ENCODE measurements around the gene BLOC1S4. TPM values are rescaled to one million over a fixed set of nuclear protein-coding genes. Genes with fewer than 3 reads are reported as not detected.

BLOC1S4 gene
- total RNA-seq, 1 experiment from 2014 or later: 14.9 TPM

DNA sequence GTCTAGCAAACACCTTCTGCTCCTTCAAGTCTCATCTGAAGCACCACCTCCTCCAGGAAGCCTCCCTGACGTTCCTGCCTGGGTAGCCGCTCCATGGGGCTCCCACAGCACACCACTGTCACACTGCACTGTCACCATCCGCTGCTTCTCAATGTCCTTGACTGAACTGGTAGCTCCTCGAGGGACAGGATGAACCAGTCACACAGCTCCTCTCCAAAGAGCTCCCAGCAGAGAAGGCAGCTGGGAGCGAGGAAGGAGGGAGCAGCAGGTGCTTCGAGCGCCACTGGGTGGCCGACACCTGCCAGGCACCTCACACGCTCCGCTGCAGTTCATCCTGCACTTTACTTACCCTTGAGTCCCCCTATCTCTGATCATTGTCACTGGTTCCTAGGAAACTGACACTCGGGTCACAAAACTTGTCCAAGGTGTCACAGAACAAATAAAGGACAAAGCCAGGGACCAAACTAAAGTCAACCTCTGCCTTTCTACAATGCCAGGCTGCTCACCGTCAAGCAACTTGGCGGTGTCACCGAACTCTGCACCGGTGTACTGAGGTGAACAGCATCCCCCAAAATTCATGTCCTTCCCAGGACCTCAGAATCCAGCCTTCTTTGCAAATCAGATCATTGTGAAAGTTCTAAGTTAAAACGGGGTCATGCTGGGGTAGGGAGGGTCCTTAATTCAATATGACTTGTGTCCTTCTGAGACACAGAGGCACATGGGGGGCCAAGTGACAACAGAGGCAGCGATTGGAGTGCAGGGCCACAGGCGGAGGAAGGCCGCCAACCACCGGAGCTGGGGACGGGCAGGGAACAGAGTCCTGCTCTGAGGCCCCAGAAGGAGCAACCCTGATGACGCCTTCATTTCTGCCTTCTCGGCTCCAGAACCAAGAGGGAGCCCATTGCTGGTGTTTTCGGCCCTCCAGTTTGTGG lies 27.8 kb upstream of the BLOC1S4 start:
- TF ChIP-seq CTCF (conservative IDR thresholded peaks at IDR 0.05): peak; percentile 46; the same call in 2 of the 3 replicates
- H3K27me3 Mint-ChIP-seq (ENCODE audit: low read depth): peaks cover 24% of the 10 kb centered on the region
- H3K14ac ChIP-seq (ENCODE audit: insufficient read depth, low read length): no peak overlapping the region; the same call in 1 of the 2 replicates
- H3K4ac ChIP-seq (ENCODE audit: low read depth, low read length): no peak overlapping the region
- peak overlapping the region in 1 of 3 experiments; percentile 95; a peak in 1 of 7 replicates for H3K27ac Mint-ChIP-seq
- H3K9ac ChIP-seq (ENCODE audit: extremely low read depth, insufficient read length, low read length): no peak overlapping the region
- no peaks in the 10 kb centered on the region for H3K9me3 ChIP-seq (ENCODE audit: control insufficient read depth, low read depth, low read length)
- no peak overlapping the region for H3K18ac ChIP-seq (ENCODE audit: insufficient read length, low read depth, low read length)
- WGBS (ENCODE audit: extremely low coverage, insufficient read length, low lambda C conversion rate): no CpG with 5 or more reads among the region's 24 CpGs
- peaks cover 0 to 15% (median 6%) of the 10 kb centered on the region in 3 experiments; a peak in 6 of 7 replicates for H3K36me3 Mint-ChIP-seq (ENCODE audit: insufficient read depth in 1 of 3, low read depth in 3 of 3)
- H3T11ph ChIP-seq (ENCODE audit: low read length): no peak overlapping the region
- H2BK12ac ChIP-seq (ENCODE audit: insufficient read length, low read depth, low read length): no peak overlapping the region
- H3K4me3 Mint-ChIP-seq: no peak overlapping the region
- no peak overlapping the region for H2BK5ac ChIP-seq (ENCODE audit: insufficient read length, low read length)
- H4K8ac ChIP-seq (replicated peaks; ENCODE audit: insufficient read length, low read depth, low read length): no peak overlapping the region
- no peaks in the 10 kb centered on the region for H3K79me1 ChIP-seq (ENCODE audit: insufficient read depth, low read depth, low read length, poor library complexity, severe bottlenecking)
- no peak overlapping the region for H3K4me2 ChIP-seq (ENCODE audit: insufficient read depth, insufficient read length, low read length)
- H4K5ac ChIP-seq (ENCODE audit: insufficient read length, low read depth, low read length): no peak overlapping the region
- H3K56ac ChIP-seq (ENCODE audit: insufficient read length, low read depth, low read length): no peak overlapping the region
- no peaks in the 10 kb centered on the region for H3K23me2 ChIP-seq (ENCODE audit: insufficient read length, low read depth, low read length, poor library complexity, severe bottlenecking)
- peaks cover 14 to 26% of the 10 kb centered on the region in 2 experiments for H3K4me1 Mint-ChIP-seq
- H3K9me3 Mint-ChIP-seq: peaks cover 14 to 15% of the 10 kb centered on the region in 2 experiments
- H3K27me3 ChIP-seq (ENCODE audit: insufficient read depth, low read length): no peaks in the 10 kb centered on the region
- no peaks in the 10 kb centered on the region; the same call in 1 of the 2 replicates for H3K4me1 ChIP-seq (ENCODE audit: insufficient read depth, low read length)
- H4K91ac ChIP-seq (ENCODE audit: insufficient read length, low read depth, low read length): no peak overlapping the region
- no peak overlapping the region for H2BK120ac ChIP-seq (ENCODE audit: low read depth, low read length, poor library complexity, severe bottlenecking)
- H2BK20ac ChIP-seq (ENCODE audit: low read depth, low read length, poor library complexity, severe bottlenecking): no peak overlapping the region
- no peak overlapping the region for H2BK15ac ChIP-seq (ENCODE audit: low read depth, low read length)
- no peak overlapping the region for H3K27ac ChIP-seq (ENCODE audit: insufficient read length, low read depth, low read length)
- no peak overlapping the region for H2AFZ ChIP-seq (ENCODE audit: low read length)
- DNase-seq: peak; percentile 58
- no peak overlapping the region for H3K23ac ChIP-seq (ENCODE audit: insufficient read length, low read depth, low read length)
- no peaks in the 10 kb centered on the region for H3K79me2 ChIP-seq (ENCODE audit: insufficient read depth, low read length)
- no peak overlapping the region for H2AK5ac ChIP-seq (ENCODE audit: insufficient read length, low read length)
- no peaks in the 10 kb centered on the region for H4K20me1 ChIP-seq (ENCODE audit: control insufficient read depth, insufficient read depth, insufficient read length)
